ENCODE results near the gene SLC25A29.

Gene SLC25A29

DNA sequence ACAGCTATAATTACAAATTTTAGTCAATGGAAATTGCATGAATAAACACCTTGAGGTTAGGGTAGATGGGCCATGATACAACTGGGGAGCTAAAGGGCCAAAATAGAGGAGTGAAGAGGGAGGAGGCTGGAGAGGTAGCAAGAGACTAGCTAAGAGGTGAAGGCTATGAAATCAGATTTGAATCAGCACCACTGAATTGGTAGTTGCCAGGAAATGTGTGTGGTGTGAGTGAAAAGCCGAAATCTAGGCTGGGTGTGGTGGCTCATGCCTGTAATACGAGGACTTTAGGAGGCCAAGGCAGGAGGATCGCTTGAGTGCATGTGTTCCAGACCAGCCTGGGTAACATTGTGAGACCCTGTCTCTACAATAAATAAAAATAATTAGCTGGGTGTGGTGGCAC is 44.6 kb downstream of the SLC25A29 start:
- no peak for DNase-seq
- H3K27ac Mint-ChIP-seq, result peak overlapping the region; percentile 42 to 81
- H3K27me3 Mint-ChIP-seq, result no peaks in the 10 kb centered on the region
- peaks cover 61 to 82% of the 10 kb centered on the region in 2 donors for H3K4me1 Mint-ChIP-seq (ENCODE audit: low read depth in 2 of 2)
- ATAC-seq (replicated peaks), result peak; percentile 84
- no peaks in the 10 kb centered on the region for H3K9me3 Mint-ChIP-seq
- H3K4me3 Mint-ChIP-seq, result peak overlapping the region; percentile 17 to 30
- peaks cover 37% of the 10 kb centered on the region for H3K36me3 Mint-ChIP-seq (ENCODE audit: insufficient read depth)

DNA sequence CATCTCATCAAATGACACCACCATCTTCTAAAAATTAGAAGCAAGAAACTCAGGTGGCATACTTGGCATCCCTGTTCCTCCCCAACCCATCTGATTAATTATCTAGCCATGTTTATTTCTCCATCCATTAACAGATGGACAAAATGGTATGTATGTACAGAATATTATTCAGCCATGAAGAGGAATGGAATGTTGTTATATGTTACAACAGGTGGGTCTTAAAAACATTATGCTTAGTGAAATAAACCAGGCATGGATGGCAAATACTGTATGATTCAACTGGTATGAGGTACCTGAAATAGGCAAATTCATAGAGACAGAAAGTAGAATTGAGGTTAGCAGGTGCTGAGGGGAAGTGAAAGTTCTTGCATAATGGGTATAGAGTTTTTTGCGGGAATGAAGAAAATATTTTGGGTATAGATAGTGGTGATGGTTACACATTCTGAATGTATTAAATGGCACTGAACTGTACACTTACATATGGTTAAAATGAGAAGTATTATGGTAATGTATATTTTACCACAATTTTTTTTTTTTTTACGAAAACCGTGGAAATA is 49.8 kb downstream of the SLC25A29 start:
- Mint-ChIP-seq H3K4me3 (peak overlapping the region in 1 of 2 donors; percentile 0), H3K36me3 (ENCODE audit: insufficient read depth) (peaks cover 17% of the 10 kb centered on the region)
- peak; percentile 24 for ATAC-seq (replicated peaks)

DNA sequence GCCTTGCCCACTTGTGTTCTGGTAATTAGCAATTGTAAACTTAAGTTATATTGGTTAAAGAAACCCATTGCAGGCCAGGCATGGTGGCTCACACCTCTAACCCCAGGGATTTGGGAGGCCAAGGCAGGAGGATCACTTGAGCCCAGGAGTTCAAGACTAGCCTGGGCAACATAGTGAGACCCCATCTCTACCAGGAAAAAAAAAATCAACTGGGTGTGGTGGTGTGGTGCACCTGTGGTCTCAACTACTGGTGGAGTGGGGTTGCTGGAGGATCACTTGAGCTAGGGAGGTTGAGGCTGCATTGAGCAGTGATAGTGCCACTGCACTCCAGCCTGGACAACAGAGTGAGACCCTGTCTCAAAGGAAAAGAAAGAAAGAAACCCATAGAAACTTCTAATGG is 53.6 kb downstream of the SLC25A29 start:
- DNase-seq (no peak), ATAC-seq (replicated peaks) (no peak)
- H3K36me3 Mint-ChIP-seq (ENCODE audit: insufficient read depth), result peaks cover 36% of the 10 kb centered on the region
- no peaks in the 10 kb centered on the region for H3K9me3 Mint-ChIP-seq
- peak overlapping the region in 1 of 2 donors; percentile 7 for H3K4me3 Mint-ChIP-seq
- H3K27me3 Mint-ChIP-seq, result no peaks in the 10 kb centered on the region
- peaks cover 56 to 68% of the 10 kb centered on the region in 2 donors for H3K4me1 Mint-ChIP-seq (ENCODE audit: low read depth in 2 of 2)
- peak overlapping the region; percentile 4 to 9 for H3K27ac Mint-ChIP-seq

More for the DNA sequence above, 49.8 kb downstream of the SLC25A29 start:
- peak overlapping the region; percentile 5 to 10 for H3K27ac Mint-ChIP-seq
- H3K27me3 Mint-ChIP-seq, result no peaks in the 10 kb centered on the region
- no peak for DNase-seq
- H3K9me3 Mint-ChIP-seq, result no peaks in the 10 kb centered on the region
- peaks cover 56 to 76% of the 10 kb centered on the region in 2 donors for H3K4me1 Mint-ChIP-seq (ENCODE audit: low read depth in 2 of 2)

DNA sequence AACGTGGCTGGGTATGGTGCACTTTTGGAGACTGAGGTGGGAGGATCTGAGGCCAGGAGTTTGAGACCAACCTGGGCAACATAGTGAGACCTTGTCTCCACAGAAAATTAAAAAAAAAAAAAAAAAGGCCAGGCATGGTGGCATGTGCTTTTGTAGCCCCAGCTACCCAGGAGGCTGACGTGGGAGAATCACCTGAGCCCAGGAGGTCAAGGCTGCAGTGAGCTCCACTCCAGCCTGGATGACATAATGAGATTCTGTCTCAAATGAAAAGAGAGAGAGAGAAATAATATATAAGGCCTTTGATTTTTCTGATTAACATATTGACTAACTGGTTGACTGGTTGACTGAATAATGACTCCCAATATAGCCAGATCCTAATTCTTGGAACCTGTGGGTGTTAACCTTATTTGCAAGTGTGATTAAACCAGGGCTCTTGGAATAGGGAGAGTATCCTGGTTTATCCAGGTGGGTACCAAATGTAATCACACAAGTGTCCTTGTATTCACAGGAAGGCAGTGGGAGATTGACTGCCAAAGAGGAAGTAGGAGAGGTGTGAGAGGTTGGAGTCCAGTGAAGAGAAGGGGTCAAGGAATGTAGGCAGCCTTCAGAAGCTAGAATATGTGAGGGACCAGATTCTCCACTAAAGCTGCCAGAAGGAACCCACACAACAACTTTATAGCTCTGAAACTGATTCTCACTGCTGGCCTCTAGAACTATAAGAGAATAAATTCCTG is 55.3 kb downstream of the SLC25A29 start:
- ATAC-seq (replicated peaks), result no peak
- Mint-ChIP-seq H3K4me3 (peak overlapping the region in 1 of 2 donors; percentile 25), H3K36me3 (ENCODE audit: insufficient read depth) (peaks cover 30% of the 10 kb centered on the region), H3K27me3 (no peaks in the 10 kb centered on the region), H3K27ac (peak overlapping the region; percentile 49 to 63), H3K4me1 (ENCODE audit: low read depth in 2 of 2) (peaks cover 56 to 69% of the 10 kb centered on the region in 2 donors), H3K9me3 (no peaks in the 10 kb centered on the region)
- no peak for DNase-seq

DNA sequence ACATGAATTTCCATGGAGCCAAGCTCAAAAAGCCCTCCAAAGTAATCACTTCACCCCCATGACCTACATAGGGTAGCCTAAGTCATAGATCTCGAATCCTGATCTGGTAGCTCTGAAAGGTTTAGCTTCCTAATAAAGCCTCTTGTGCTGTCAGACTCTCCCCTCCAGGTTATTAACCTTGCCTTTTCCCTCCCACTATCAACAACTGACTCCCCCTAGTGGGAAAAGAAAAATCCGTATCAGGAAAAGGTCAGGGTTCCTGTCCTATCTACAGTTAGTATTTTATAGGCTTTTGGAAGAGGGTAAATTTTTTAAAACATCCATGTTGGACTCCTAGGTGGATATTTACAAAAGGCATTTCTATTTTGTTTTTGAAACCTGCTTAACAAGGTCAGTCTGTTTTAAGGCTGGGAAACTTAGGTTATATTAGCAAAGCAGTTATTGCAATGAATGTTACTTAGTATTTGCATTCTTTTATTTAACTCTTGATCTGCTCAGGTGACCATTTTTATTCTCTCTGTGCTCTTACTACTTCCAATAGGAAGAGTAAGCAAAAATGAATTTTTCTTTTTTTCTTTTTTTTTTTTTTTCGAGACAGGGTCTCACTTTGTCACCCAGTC is 59.3 kb downstream of the SLC25A29 start:
- Mint-ChIP-seq H3K4me1 (ENCODE audit: low read depth in 2 of 2) (peaks cover 61 to 66% of the 10 kb centered on the region in 2 donors), H3K27ac (peak overlapping the region; percentile 72 to 83), H3K27me3 (no peaks in the 10 kb centered on the region), H3K36me3 (ENCODE audit: insufficient read depth) (peaks cover 27% of the 10 kb centered on the region), H3K9me3 (no peaks in the 10 kb centered on the region), H3K4me3 (peak overlapping the region; percentile 36 to 57)
- DNase-seq (no peak), ATAC-seq (replicated peaks) (peak; percentile 60)

DNA sequence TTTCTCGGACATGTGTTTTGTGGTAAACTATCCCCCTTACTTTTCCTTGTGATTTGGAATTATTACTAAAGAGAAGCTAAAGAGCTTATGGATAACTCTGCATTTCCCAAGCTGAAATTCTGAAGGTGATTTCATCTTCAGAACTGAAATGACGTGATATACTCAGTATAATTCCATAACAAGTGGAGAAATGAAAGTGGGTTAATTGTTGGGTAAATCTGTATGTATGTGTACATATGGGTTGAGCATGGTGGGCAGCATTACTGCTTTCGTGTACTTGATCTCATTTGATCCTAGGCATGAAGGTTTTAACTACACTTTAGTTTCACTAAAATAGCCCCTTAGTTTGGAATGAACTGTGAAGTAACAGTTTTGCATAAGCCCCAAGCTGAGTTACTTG is 63.2 kb downstream of the SLC25A29 start:
- H3K4me1 Mint-ChIP-seq (ENCODE audit: low read depth in 2 of 2), result peaks cover 48 to 53% of the 10 kb centered on the region in 2 donors

DNA sequence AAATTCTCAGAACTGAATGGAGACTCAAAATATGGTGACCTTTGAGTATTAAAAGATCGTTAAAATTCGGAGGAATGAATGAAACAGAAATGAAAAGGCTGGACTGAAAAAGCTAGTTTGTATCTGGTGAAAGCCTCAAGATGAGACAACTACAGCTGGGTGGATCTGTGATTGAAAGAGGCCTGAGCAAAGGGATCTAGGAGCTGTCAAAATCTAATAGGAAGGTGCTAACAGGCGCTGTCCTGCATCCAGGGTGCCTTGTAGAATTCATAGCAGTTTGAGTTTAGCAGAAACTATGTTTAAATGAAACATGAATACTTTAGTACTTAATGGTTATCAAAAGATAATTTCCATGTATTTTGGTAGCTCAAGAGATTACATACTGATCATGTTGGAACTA is 65.0 kb downstream of the SLC25A29 start:
- H3K4me3 Mint-ChIP-seq, result peak overlapping the region; percentile 89 to 93
- no peaks in the 10 kb centered on the region for H3K27me3 Mint-ChIP-seq
- H3K9me3 Mint-ChIP-seq, result no peaks in the 10 kb centered on the region
- ATAC-seq (replicated peaks), result no peak
- peaks cover 47 to 52% of the 10 kb centered on the region in 2 donors for H3K4me1 Mint-ChIP-seq (ENCODE audit: low read depth in 2 of 2)
- peak overlapping the region; percentile 90 to 96 for H3K27ac Mint-ChIP-seq
- H3K36me3 Mint-ChIP-seq (ENCODE audit: insufficient read depth), result peaks cover 36% of the 10 kb centered on the region
- no peak for DNase-seq

More for the DNA sequence above, 63.2 kb downstream of the SLC25A29 start:
- Mint-ChIP-seq H3K4me3 (peak overlapping the region; percentile 89 to 93), H3K27ac (peak overlapping the region; percentile 87 to 90), H3K9me3 (no peaks in the 10 kb centered on the region), H3K36me3 (ENCODE audit: insufficient read depth) (peaks cover 28% of the 10 kb centered on the region), H3K27me3 (no peaks in the 10 kb centered on the region)
- DNase-seq (no peak), ATAC-seq (replicated peaks) (no peak)

Measured in effector memory CD8-positive, alpha-beta T cell (primary cell).